Activated CD4-positive, CD25-positive, alpha-beta regulatory T cell treated with anti-CD3 and anti-CD28 coated beads, Interleukin-2, amount 50 U/mL, for 72 hours (primary cell): ENCODE data around the gene GPR78.
"Not testable (repeated sequence)": the region's sequence is repeated elsewhere in the genome, so short reads cannot be mapped to it uniquely, and the experiment has no call there.

ENCODE experiments used
- DNase-seq: peaks from one replicate; pipeline ENCODE4 v3.0.0; 2021

GPR78 gene

DNA sequence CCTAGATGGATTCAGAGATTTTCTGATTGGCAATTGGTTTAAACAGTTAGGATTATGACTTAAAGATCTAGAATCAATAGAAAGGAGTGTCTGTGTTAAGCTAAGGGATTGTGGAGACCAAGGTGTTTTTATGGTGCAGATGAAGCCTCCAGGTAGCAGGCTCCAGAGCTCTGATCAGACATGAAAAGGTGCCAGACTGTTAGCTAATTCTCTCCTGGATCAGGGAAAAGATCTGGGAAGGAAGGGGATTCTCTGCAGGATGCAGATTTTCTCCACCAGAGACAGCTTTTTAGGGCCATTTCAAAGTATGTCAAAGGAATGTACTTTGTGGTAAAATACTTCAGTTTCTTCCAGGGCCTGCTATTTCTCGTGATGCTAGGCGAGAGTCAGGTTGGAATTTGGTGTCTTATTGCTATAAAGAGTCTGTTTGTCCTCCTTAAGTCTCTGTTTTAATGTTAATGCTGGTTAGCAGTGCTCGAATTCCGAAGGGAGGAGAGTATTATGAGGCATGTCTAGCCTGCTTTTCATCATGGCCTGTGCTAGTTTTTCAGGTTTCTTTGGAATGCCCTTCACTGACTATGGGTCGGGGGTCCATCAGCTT is 12.0 kb upstream of the GPR78 start:
- no peak for DNase-seq

DNA sequence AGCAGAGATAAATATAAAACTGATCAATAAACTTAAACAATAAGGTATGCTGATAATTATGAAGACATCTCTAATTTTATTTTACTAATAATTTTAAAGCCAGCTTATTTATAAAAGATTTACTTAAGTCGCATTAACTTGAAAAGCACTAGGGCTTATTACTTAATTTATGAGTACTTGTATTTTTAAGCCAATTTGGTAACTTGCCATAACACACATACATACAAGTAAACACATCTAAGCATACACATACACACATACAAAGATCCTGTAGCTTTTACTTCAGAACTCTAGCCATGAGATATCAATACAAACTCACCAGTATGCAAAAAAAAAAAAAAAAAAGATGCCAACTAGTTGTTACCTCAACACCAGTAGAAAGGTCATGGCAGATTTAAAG is 10.0 kb upstream of the GPR78 start:
- DNase-seq = no peak

DNA sequence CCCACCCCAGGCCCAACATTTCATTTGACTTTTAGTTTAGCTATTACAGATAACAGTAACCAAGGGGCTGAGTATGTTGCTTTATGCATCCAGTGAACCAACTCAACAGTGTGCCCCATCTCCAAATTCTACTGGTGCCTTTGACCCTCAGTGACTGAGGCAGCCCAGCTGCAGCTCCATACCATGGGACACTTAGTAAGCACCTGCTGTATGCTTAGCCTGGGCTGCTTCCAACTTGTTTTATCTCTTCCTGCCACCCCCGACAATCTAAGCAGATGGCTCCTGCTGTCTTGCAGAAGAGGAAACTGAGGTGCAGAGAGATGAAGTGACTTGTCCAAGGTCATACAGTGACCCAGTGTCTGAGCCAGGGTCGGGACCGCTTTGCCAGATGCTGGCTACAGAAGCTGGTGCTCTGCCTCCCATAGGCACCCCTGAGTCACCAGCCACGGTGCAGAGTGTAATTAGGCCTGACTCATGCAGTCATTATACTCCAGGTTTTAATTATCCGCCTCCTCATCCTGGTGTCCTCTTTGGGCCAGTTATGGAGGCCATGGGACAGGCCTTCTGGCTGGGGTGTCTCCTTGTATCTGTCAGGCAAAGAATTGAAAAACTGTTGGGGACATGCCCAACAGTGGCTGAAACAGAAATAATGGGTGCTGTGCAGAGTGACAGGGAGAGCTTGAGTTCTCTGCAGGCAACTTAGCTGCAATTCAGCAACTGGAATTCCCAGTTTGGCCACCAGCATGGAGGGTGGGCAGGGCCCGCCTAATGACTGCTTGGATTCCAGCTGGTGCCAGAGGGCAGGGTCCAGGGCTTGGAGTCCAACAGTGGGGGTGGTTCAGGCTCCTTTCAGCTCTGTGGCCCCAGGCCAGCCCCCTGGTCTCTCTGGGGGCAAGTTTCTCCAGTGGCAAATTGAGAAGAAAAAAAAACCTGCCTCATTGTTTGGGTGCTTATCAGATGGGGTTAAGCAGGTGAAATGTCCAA is 8.2 kb upstream of the GPR78 start:
- no peak for DNase-seq

DNA sequence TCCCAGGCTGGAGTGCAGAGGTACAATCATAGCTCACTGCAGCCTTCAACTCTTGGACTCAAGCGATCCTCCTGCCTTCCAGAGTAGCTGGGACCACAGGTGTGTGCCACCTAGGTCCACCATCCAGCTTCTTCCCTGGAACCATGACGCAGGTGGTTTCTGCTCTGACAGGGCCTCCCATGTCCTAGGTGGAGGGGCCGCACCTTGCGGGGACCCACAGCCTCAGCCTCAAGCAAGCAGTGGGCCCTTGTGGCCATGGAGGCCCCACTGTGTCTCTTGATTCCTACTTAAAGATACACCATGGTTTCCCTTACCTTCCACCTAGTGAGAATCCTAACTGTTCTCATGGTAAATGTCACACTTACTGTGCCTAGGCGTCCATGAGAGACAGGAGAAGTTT is 6.9 kb upstream of the GPR78 start:
- no peak for DNase-seq

DNA sequence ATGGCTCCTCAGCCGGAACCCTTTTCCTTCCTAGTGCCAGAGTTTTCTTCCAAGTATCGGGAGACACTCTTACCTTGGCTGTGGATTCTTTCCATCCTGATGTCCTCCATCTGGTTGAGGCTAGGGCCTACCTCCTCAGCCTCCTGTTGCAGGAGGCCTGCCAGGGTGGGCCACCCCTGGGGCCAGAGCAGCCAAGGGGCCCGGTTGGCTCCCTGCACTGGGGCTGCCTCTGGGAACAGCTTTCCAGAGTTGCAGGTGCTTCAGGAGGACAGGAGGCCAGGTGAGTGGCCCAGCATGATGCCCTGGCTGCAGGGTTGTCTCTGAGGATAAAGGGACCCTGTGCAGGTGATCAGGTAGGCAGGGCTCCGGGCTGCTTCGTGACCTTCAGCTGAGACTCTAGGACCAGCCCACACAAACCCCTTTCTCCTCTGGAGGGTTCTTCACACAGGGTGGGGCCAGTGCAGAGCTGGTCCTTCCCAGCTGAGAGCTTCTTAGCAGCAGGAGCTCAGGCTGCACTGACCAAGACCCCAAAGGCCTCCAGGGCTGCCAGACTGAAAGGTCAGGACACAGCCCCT is 5.3 kb upstream of the GPR78 start:
- DNase-seq = no peak

DNA sequence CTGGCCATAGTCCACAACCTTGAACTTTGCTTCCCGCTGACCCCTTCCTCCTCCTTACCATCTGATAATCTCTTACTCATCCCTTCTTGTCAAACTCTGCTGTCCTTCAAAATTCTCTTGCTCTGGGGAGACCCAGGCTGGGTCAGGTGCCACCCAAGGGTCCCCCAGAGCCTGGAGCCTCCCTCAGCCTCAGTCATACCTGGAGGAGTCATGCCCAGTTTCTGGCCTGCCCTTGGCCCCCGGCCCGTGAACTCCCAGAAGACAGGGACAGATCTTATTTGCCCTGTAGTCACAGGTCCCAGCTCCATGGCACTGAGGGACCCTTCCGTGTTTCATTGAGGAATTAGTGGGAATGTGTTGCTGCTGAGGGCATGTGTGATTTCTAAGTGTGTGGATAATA is 4.7 kb upstream of the GPR78 start:
- DNase-seq = no peak

DNA sequence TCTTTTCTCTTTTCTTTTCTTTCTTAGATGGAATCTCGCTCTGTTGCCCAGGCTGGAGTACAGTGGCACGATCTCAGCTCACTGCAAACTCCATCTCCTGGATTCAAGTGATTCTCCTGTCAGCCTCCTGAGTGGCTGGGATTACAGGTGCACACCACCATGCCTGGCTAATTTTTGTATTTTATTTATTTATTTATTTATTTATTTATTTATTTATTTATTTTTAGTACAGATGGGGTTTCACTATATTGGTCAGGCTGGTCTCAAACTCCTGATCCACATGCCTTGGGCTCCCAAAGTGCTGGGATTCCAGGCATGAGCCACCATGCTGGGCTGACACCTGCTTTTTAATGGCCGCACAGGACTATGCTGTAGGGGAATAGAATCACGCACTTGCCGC is 3.6 kb upstream of the GPR78 start:
- DNase-seq = not testable (repeated sequence)

DNA sequence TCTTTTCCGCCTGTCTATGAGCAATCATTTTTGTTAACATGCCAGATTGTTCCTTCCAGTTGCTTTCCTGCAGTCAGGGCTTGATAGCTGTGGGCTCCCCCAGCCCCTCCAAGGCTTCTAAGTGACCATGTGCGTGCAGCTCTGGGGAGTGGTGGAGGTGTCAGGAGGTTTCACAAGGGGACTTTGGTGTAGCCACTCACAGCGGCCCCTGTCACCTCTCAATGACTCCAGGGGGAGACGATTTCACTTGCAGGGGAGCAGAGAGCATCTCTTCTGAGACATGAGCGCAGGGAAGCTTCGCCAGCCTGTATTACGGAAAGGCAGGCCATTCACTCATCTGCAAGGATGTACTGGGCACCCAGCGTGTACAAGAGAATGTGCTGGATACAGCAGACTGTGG is 3.1 kb upstream of the GPR78 start:
- no peak for DNase-seq

DNA sequence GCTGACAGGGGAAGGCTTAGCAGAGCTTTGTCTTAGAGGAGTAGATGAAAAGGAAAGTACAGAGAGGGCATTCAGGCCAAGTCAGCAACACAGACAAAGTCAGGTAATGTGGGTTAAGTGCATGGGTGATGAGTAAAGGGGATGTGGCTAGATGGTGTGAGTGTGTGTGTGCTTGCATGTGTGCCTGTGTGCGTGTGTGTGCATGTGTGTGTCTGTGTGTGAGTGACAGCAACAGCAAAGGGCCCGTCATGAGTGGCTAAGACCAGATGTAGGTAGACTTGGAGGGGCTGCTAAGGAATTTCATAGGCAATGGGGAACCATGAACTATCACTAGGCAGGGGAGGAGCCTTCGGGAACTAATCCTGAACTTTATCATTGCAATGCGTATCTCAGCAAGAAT is 2.2 kb upstream of the GPR78 start:
- DNase-seq = no peak

DNA sequence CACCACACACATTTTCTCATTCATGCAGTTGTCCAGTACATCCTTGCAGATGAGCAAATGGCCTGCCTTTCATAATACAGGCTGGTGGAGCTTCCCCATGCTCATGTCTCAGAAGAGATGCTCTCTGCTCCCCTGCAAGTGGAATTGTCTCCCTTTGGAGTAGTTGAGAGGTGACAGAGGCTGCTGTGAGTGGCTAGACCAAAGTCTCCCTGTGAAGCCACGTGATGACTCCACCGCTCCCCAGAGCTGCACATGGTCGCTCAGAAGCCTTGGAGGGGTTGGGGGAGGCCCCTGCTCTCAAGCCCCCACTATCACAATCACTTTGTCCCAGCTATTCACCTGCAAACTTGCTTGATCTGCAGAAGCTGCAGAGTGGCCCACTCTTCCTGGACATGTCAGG is 1.5 kb upstream of the GPR78 start:
- DNase-seq = no peak

DNA sequence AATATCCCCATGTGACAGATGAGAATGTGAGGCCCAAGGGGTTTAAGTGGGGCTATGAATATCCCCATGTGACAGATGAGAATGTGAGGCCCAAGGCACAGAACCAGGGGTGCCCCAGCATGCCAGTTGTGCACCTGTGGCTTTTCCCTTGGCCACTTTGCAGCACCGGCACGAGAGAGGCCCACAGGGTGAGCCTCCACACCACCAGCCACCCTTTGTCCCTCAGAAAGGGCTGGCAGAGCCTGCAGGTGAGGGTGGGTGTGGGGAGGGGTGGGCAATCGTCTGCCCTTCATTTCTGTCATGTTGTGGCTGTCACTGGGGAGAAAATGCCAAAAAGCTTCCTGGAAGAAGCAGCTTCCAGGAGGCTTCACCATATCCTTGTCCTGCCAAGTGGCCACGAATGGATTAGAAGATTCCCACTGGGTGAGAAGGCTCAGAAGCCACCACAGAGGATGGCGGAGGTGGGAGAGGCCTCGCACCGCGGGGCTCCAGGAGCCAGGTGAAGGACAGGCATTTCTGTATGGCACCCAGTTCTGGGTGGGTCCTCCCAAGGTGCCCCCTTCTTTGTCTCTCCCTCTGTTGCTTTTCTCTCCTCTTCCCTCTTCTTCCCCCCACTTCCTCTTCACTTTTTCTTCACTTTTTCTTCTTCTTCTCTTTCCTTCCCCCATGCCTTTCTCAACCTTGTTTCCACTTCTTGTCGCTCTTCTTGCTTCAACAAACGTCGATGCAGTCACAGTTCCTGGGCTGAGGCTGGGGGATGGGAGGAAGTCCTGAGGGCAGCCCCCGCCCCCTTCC is 469 bp upstream of the GPR78 start:
- no peak for DNase-seq

DNA sequence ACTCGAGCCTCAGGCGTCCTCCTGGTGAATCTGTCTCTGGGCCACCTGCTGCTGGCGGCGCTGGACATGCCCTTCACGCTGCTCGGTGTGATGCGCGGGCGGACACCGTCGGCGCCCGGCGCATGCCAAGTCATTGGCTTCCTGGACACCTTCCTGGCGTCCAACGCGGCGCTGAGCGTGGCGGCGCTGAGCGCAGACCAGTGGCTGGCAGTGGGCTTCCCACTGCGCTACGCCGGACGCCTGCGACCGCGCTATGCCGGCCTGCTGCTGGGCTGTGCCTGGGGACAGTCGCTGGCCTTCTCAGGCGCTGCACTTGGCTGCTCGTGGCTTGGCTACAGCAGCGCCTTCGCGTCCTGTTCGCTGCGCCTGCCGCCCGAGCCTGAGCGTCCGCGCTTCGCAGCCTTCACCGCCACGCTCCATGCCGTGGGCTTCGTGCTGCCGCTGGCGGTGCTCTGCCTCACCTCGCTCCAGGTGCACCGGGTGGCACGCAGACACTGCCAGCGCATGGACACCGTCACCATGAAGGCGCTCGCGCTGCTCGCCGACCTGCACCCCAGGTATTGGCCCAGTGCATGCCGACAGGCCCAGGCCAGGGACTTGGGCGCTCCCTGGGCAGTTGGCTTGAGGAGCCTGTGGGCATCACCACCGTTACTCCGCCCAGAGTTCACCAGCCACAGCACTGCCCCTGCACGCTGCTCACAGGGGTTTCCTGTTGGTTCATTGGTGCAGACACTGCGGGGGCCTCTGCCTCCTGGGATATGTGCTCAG is 1.1 kb downstream of the GPR78 start:
- peak; percentile 25 for DNase-seq

DNA sequence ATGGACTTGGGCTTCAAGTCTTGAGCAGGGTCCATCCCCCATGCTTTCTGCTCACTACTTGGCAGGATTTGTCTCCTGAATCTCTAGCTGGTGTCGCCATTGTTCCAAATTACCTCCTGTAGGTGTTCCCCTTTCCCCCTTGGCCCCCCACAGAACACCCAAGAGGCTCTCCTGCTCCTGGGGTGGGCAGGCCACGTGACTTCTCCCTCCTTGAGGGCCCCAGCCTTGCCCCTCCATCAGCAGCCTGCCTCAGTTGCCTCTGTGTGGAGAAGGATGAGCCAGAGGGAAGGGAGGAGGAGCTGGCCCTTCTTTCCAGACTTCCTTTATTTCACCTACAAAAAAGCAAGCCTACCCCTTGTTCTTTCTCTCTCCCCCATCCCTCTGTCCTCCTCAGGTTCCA is 1.8 kb downstream of the GPR78 start:
- no peak for DNase-seq

DNA sequence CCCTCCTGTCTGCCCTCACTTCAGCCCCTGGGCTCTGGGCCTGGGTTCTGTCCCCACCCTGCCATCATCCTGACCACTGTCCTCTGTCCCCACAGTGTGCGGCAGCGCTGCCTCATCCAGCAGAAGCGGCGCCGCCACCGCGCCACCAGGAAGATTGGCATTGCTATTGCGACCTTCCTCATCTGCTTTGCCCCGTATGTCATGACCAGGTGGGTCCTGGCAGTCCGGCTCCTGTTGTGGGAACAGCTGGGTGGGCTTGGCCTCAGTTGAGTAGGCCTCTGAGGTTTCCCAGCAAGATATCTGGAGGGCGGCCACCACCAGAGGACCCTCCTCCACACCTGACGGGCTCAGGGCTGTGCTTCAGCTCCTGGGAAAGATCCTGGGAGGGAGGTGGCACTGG is 2.2 kb downstream of the GPR78 start:
- DNase-seq = peak; percentile 15

DNA sequence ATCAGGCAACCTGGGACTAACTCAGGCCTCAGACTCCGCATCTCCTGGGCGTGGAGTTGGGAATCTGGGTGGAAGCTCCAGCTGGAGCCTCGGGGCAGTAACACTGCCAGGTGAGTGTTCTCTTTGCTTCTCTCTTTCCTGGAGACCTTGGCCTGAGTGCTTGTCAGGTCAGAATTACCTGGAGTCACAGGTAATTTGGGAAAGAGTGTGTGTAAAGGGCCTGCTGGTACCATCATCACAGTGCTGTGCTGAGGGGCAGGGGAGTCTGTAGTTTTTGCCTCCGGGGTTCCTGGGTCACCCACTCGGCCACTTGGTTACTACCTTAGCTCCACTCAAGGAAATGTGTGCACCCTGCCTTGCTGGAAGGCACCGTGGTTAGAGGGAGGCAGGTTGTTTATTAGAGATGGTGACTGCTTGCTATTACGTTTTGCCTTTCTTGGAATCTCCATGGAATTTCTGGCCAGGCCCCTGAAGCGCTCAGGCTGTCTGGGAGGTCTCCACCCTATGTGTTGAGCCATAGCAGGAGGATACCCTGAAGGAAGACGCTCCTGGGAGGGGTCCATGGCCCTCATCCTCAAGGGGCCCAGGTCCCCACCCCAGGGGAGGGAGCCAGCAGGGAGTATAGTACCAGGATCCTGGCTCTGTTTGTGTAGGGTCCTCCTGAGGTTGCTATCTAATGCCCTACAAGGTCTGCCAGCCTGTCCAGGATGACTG is 2.9 kb downstream of the GPR78 start:
- DNase-seq = peak; percentile 1

DNA sequence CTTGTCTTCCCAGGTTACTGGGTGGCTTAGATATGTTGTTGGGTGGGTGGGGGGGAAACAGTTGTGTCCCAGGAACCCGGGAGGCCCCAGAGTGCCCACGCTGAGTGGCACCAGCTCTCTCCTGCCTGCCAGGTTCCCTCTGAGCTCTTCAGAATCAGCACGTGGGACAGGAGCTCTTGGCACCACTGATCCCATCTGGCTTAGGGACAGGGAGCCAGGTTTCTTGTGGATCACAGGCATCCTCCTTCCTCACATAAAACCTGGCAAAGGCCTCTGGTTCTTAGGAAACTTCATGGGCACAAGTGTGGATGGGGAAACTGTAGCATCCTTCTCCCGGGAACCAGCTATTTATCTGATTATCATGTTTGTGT is 3.4 kb downstream of the GPR78 start:
- DNase-seq = no peak

DNA sequence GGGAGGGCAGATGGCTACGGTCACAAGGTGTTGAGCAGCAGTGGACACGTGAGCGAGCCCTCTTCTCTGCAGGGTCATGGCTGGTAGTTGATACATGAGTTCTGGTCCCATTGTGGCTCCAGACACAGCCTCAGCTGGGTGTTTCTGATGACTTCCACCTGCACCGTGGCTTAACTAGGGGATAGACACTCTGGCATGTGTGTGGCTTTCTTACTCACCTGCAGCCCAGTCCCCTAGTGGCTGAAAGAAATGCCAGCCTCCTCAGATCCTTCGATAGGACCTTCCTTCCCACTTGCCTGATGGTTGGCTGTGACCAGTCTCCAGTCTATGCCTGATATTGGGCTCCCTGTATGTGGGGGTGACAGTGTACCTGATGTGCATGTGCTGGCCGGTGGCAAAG is 5.0 kb downstream of the GPR78 start:
- no peak for DNase-seq

DNA sequence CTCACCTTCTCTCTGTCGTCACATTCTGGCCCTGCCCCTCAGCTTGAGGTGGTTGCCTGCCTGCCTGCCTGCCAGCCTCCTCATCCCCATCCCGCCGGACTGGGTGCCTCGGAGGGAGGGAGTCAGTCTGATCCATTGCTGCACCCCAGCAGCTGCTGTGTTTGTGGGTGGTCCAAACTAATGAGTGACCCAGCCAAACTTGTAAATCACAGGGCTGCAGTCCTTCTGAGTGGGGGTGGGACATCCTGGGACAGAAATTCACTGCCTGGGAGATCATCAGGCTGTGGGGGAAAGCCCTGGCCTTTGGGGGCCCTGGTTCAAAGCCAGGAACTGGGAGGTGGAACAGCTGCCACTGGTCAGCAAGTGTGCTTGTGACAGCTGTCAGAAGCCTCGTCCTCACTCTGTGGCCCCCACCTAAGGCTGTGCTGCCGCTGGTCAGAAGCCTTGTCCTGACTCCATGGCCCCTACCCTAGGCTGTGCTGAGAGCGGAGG is 5.6 kb downstream of the GPR78 start:
- peak; percentile 9 for DNase-seq

DNA sequence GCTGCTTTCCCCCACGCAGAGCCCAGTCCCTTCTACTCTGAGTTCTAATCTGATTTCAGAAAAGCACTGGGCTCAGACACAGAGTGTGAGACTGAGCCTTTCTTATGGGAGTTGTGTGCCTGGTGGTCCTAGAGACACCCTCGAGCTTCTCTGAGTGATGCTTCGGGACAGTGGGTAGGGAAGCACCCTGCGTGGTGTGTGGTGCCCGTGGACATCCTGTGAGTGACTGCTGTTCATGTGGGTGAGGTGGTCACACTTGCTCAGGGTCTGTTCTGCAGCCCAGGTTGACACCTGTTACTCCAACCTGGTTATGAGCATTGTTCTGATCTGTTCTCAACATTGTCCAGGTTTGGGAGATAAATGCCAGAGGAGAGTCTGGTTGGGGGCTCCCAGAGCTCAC is 6.1 kb downstream of the GPR78 start:
- DNase-seq = no peak

DNA sequence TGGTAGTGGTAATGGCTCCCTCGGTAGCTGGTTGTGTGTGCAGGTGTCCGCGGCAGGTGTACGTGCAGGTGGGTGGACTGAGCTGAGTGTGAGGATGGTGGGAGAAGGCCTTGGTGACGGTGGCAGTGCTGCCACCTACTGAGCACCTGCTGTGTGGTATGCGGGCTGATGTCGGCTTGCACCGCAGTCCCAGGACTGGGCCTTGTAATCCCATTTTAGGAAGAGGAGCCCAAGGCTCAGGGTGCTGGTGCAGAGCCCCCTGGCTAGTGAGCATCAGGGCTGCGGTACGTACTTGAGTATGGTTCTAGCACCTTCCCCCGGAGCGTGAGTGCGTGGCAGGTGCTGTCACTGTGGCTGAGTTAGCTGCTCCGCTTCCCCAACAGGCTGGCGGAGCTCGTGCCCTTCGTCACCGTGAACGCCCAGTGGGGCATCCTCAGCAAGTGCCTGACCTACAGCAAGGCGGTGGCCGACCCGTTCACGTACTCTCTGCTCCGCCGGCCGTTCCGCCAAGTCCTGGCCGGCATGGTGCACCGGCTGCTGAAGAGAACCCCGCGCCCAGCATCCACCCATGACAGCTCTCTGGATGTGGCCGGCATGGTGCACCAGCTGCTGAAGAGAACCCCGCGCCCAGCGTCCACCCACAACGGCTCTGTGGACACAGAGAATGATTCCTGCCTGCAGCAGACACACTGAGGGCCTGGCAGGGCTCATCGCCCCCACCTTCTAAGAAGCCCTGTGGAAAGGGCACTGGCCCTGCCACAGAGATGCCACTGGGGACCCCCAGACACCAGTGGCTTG is 6.7 kb downstream of the GPR78 start:
- peak; percentile 17 for DNase-seq
